HG03520 (cell line): ENCODE data around the gene SND1.
A peak's percentile ranks its signal among the peaks of the same experiment; 100 is the strongest.

Source experiments
- ATAC-seq: cut with Tn5 transposase; IDR thresholded peaks from one replicate; pipeline ENCODE4 v1.9.1; 2021; ENCODE audit warnings: mild to moderate bottlenecking, moderate library complexity; ENCODE audit not compliant: unreplicated experiment

SND1 gene

GRCh38 chr7:127764681-127765080, 112.7 kb downstream of the SND1 start:
- ATAC-seq: no peak

- ATAC-seq: no peak
Observed at GRCh38 chr7:127765150-127765549, 113.2 kb downstream of the SND1 start.

GRCh38 chr7:127766831-127767459, 115.0 kb downstream of the SND1 start:
- ATAC-seq: no peak

- ATAC-seq: no peak
Observed at GRCh38 chr7:127768241-127768640, 116.2 kb downstream of the SND1 start.

GRCh38 chr7:127769137-127769536, 117.1 kb downstream of the SND1 start:
- no peak for ATAC-seq

GRCh38 chr7:127769696-127770400, 117.9 kb downstream of the SND1 start:
- ATAC-seq: no peak

- no peak for ATAC-seq
Observed at GRCh38 chr7:127770885-127771284, 118.9 kb downstream of the SND1 start.

GRCh38 chr7:127771707-127772106, 119.7 kb downstream of the SND1 start:
- ATAC-seq: peak; percentile 60

GRCh38 chr7:127776776-127777386, 124.9 kb downstream of the SND1 start:
- no peak for ATAC-seq

- ATAC-seq: no peak
Observed at GRCh38 chr7:127780489-127780888, 128.5 kb downstream of the SND1 start.

GRCh38 chr7:127781081-127781480, 129.1 kb downstream of the SND1 start:
- ATAC-seq: no peak

- ATAC-seq: no peak
Observed at GRCh38 chr7:127782075-127782474, 130.1 kb downstream of the SND1 start.

- peak; percentile 96 for ATAC-seq
Observed at GRCh38 chr7:127782654-127783559, 130.9 kb downstream of the SND1 start.

- ATAC-seq: no peak
Observed at GRCh38 chr7:127786184-127786583, 134.2 kb downstream of the SND1 start.

- ATAC-seq: no peak
Observed at GRCh38 chr7:127789031-127789430, 137.0 kb downstream of the SND1 start.

GRCh38 chr7:127791446-127792189, 139.6 kb downstream of the SND1 start:
- ATAC-seq: no peak

GRCh38 chr7:127792528-127793342, 140.7 kb downstream of the SND1 start:
- ATAC-seq: no peak

GRCh38 chr7:127793582-127793981, 141.6 kb downstream of the SND1 start:
- ATAC-seq: no peak

GRCh38 chr7:127794136-127794535, 142.1 kb downstream of the SND1 start:
- no peak for ATAC-seq

- ATAC-seq: no peak
Observed at GRCh38 chr7:127794551-127794950, 142.6 kb downstream of the SND1 start.
